ENCODE results near the gene SARDH.
A peak's percentile ranks its signal among the peaks of the same experiment; 100 is the strongest.

The SARDH gene

GRCh38 chr9:133665535-133665934, 72.6 kb downstream of the SARDH start:
- no peak overlapping the region for H3K4me3 ChIP-seq (ENCODE audit: low read depth, low read length)
- no peak for DNase-seq (ENCODE audit: low read depth)
- no peak for TF ChIP-seq CTCF (IDR thresholded peaks at IDR 0.05; ENCODE audit: low read depth, low read length, missing control alignments)
- in situ Hi-C loops (cut with HindIII; ENCODE audit: low sequenced_read_pairs) = no loop called here

GRCh38 chr9:133665096-133665495, 73.1 kb downstream of the SARDH start:
- in situ Hi-C loops (cut with HindIII; ENCODE audit: low sequenced_read_pairs) = no loop called here
- no peak for DNase-seq (ENCODE audit: low read depth)
- no peak overlapping the region for H3K4me3 ChIP-seq (ENCODE audit: low read depth, low read length)
- no peak for TF ChIP-seq CTCF (IDR thresholded peaks at IDR 0.05; ENCODE audit: low read depth, low read length, missing control alignments)

GRCh38 chr9:133664173-133665050, 73.7 kb downstream of the SARDH start:
- no peak for DNase-seq (ENCODE audit: low read depth)
- peak; percentile 5 for TF ChIP-seq CTCF (IDR thresholded peaks at IDR 0.05; ENCODE audit: low read depth, low read length, missing control alignments)
- no peak overlapping the region for H3K4me3 ChIP-seq (ENCODE audit: low read depth, low read length)
- in situ Hi-C loops (cut with HindIII; ENCODE audit: low sequenced_read_pairs) = no loop called here

GRCh38 chr9:133661846-133662540, 76.2 kb downstream of the SARDH start:
- DNase-seq (ENCODE audit: low read depth) = peak; percentile 1
- in situ Hi-C loops (cut with HindIII; ENCODE audit: low sequenced_read_pairs) = no loop called here
- TF ChIP-seq CTCF (IDR thresholded peaks at IDR 0.05; ENCODE audit: low read depth, low read length, missing control alignments) = no peak

GRCh38 chr9:133659516-133659915, 78.6 kb downstream of the SARDH start:
- in situ Hi-C loops (cut with HindIII; ENCODE audit: low sequenced_read_pairs) = no loop called here
- TF ChIP-seq CTCF (IDR thresholded peaks at IDR 0.05; ENCODE audit: low read depth, low read length, missing control alignments) = no peak

More at GRCh38 chr9:133661846-133662540, 76.2 kb downstream of the SARDH start:
- no peak overlapping the region for H3K4me3 ChIP-seq (ENCODE audit: low read depth, low read length)

GRCh38 chr9:133658442-133659431, 79.4 kb downstream of the SARDH start:
- DNase-seq (ENCODE audit: low read depth) = no peak
- H3K4me3 ChIP-seq (ENCODE audit: low read depth, low read length) = peak overlapping the region; percentile 9
- in situ Hi-C loops (cut with HindIII; ENCODE audit: low sequenced_read_pairs) = no loop called here
- TF ChIP-seq CTCF (IDR thresholded peaks at IDR 0.05; ENCODE audit: low read depth, low read length, missing control alignments) = no peak

More at GRCh38 chr9:133659516-133659915, 78.6 kb downstream of the SARDH start:
- H3K4me3 ChIP-seq (ENCODE audit: low read depth, low read length) = no peak overlapping the region
- no peak for DNase-seq (ENCODE audit: low read depth)
